HepG2 (cell line): ENCODE results near the gene VPS13C. TPM values are rescaled to one million over a fixed set of nuclear protein-coding genes. Genes with fewer than 3 reads are reported as not detected.

Experiments
- ATAC-seq: fragments of 200-7000 bp; cut with Tn5 transposase; 3 replicates; pipeline ENCODE4 v1.9.1; 2020; ENCODE audit warnings: mild to moderate bottlenecking, moderate library complexity
- BruUV-seq: library from RNA; stranded (reverse); fragments of 400-500 nt; replicated peaks from 2 replicates; lab custom pipeline; 2021; lab: Mats Ljungman, UMichigan
- CTCF ChIA-PET: fragments of 300-600 bp; formaldehyde crosslinking; extraction: SDS; loops from one replicate; lab custom pipeline; 2021; ENCODE audit warnings: low total read pairs, inconsistent platforms, low intra/inter-chr PET ratio; lab: Yijun Ruan, JAX
- POLR2A ChIA-PET: fragments of 350-600 bp; sonication (Branson Sonifier 250); formaldehyde crosslinking; loops from one replicate; lab custom pipeline; 2020; ENCODE audit warnings: antibody characterized with exemption, inconsistent platforms; lab: Yijun Ruan, JAX
- DNase-seq: peaks from one replicate; pipeline ENCODE4 v3.0.0-alpha.2; 2015; ENCODE audit warnings: low spot score
- FAIRE-seq: peaks from 3 replicates; lab custom pipeline; 2011; peaks lifted over from hg19 to GRCh38; lab: Jason Lieb, UNC
- H2AFZ ChIP-seq: one replicate; pipeline ENCODE4 v1.6.1; 2011; ENCODE audit warnings: low read length, inconsistent platforms
- H3K27ac ChIP-seq: fragments of 300-600 bp; 3 replicates; pipeline ENCODE4 v1.8.0; 2011; ENCODE audit warnings: mixed run types, mild to moderate bottlenecking, mixed read lengths, low read length, inconsistent platforms; ENCODE audit not compliant: insufficient read depth; ENCODE audit errors: extremely low read length
- H3K27me3 ChIP-seq, 2 experiments: fragments of 200-600 bp in 1 of 2; 2 replicates in 1 of 2; 3 replicates in 1 of 2; pipeline versions ENCODE4 v1.6.0 to v1.8.0; 2011; ENCODE audit warnings: low read length in 2 of 2, mild to moderate bottlenecking in 2 of 2, moderate library complexity in 2 of 2, inconsistent platforms in 1 of 2; ENCODE audit not compliant: insufficient read depth in 2 of 2, control insufficient read depth in 1 of 2
- H3K36me3 ChIP-seq, 2 experiments: fragments of 200-600 bp in 1 of 2; replicated peaks in 1 of 2; 2 replicates in 1 of 2; 3 replicates in 1 of 2; pipeline versions ENCODE4 v1.5.1 to v1.8.0; 2011; ENCODE audit warnings: low read length in 2 of 2, inconsistent platforms in 1 of 2; ENCODE audit not compliant: insufficient read depth in 2 of 2, control insufficient read depth in 1 of 2
- H3K4me1 ChIP-seq: 2 replicates; pipeline ENCODE4 v1.5.1; 2012; ENCODE audit warnings: low read length, inconsistent platforms; ENCODE audit not compliant: insufficient read depth
- H3K4me2 ChIP-seq: 2 replicates; pipeline ENCODE4 v1.6.0; 2011; ENCODE audit warnings: low read depth, low read length, inconsistent platforms
- H3K4me3 ChIP-seq, 3 experiments: fragments of 200-600 bp in 1 of 3; sonication (generic), shearing (Covaris generic) in 1 of 3; replicated peaks in 1 of 3; 2 replicates each; pipeline ENCODE4 v1.5.1; 2011 to 2016; ENCODE audit warnings: low read length in 3 of 3, inconsistent platforms in 2 of 3, low read depth in 2 of 3, mild to moderate bottlenecking in 2 of 3, control low read depth in 1 of 3, mixed read lengths in 1 of 3; ENCODE audit not compliant: insufficient read depth in 1 of 3
- H3K79me2 ChIP-seq: one replicate; pipeline ENCODE4 v1.6.1; 2011; ENCODE audit warnings: low read length, inconsistent platforms; ENCODE audit not compliant: insufficient read depth
- H3K9ac ChIP-seq: 2 replicates; pipeline ENCODE4 v1.6.0; 2011; ENCODE audit warnings: mild to moderate bottlenecking, low read depth, low read length, inconsistent platforms; ENCODE audit not compliant: insufficient read depth
- H3K9me3 ChIP-seq: 2 replicates; pipeline ENCODE4 v1.5.1; 2012; ENCODE audit warnings: mild to moderate bottlenecking, low read length
- H4K20me1 ChIP-seq: 2 replicates; pipeline ENCODE4 v1.6.0; 2011; ENCODE audit warnings: inconsistent platforms, mild to moderate bottlenecking, low read length, moderate library complexity; ENCODE audit not compliant: insufficient read depth
- AGO2 ChIP-seq: fragments of 200-400 bp; formaldehyde crosslinking; optimal IDR thresholded peaks from 2 replicates; pipeline ENCODE3; 2017; ENCODE audit warnings: mild to moderate bottlenecking, low read depth, low read length, moderate library complexity
- AKAP8 ChIP-seq: sonication (generic); formaldehyde crosslinking; IDR thresholded peaks from 2 replicates; pipeline ENCODE4 v1.5.1; 2020; ENCODE audit warnings: mild to moderate bottlenecking, missing genetic modification reagents
- ATF3 ChIP-seq: sonication (generic); formaldehyde crosslinking; IDR thresholded peaks from 2 replicates; pipeline ENCODE4 v1.4.0; 2020; ENCODE audit warnings: missing genetic modification reagents
- ELF4 ChIP-seq: sonication (generic); formaldehyde crosslinking; IDR thresholded peaks from 2 replicates; pipeline ENCODE4 v1.5.0; 2020; ENCODE audit warnings: missing genetic modification reagents, mild to moderate bottlenecking, moderate library complexity, borderline replicate concordance
- HNF4A ChIP-seq: sonication (generic); formaldehyde crosslinking; IDR thresholded peaks from 2 replicates; pipeline ENCODE4 v1.4.0; 2020; ENCODE audit warnings: missing genetic modification reagents
- KLF12 ChIP-seq: sonication (generic); formaldehyde crosslinking; IDR thresholded peaks from 2 replicates; pipeline ENCODE4 v1.4.0; 2020; ENCODE audit warnings: missing genetic modification reagents, borderline replicate concordance
- MAFK ChIP-seq, 2 experiments: IDR thresholded peaks in 1 of 2; conservative IDR thresholded peaks in 1 of 2; 2 replicates each; pipeline ENCODE4 v1.6.1; 2011; ENCODE audit warnings: improper control_type of control experiment in 2 of 2, low read length in 2 of 2
- NR2F6 ChIP-seq, 2 experiments: IDR thresholded peaks; 2 replicates each; pipeline ENCODE4 v1.6.1; 2016; ENCODE audit warnings: antibody characterized with exemption in 1 of 2, mild to moderate bottlenecking in 1 of 2
- SMARCC2 ChIP-seq: fragments of 450-650 bp; IDR thresholded peaks from 2 replicates; pipeline ENCODE4 v1.6.1; 2017; ENCODE audit warnings: antibody characterized with exemption, mild to moderate bottlenecking
- USF2 ChIP-seq, 2 experiments: sonication (generic) in 1 of 2; formaldehyde crosslinking in 1 of 2; IDR thresholded peaks; 2 replicates each; pipeline versions ENCODE4 v1.5.1 to v1.6.1; 2011 to 2020; ENCODE audit warnings: borderline replicate concordance in 1 of 2, low read depth in 1 of 2, low read length in 1 of 2, mild to moderate bottlenecking in 1 of 2, missing genetic modification reagents in 1 of 2, moderate library complexity in 1 of 2
- ZNF367 ChIP-seq: sonication (generic); formaldehyde crosslinking; IDR thresholded peaks from 2 replicates; pipeline ENCODE4 v1.4.0; 2020; ENCODE audit warnings: missing genetic modification reagents, borderline replicate concordance
- ZNF567 ChIP-seq: sonication (generic); formaldehyde crosslinking; IDR thresholded peaks from 2 replicates; pipeline ENCODE4 v1.8.1; 2023; ENCODE audit warnings: mild to moderate bottlenecking, missing genetic modification reagents, borderline replicate concordance
- ZNF749 ChIP-seq: sonication (generic); formaldehyde crosslinking; IDR thresholded peaks from 2 replicates; pipeline ENCODE4 v1.8.0; 2022; ENCODE audit warnings: mild to moderate bottlenecking, missing genetic modification reagents, moderate library complexity, borderline replicate concordance
- WGBS: methylation state at CpG from one replicate; pipeline ENCODE4 v1.1.6; 2017; ENCODE audit warnings: low lambda C conversion rate; 5-methylcytosine and 5-hydroxymethylcytosine counted together
- in situ Hi-C: cut with HindIII; loops from 2 replicates; pipeline ENCODE4 v1.10.0; 2017; ENCODE audit warnings: low pct_unique_long_range_greater_than_20kb; ENCODE audit not compliant: extremely low pct_ligation_motif_present
- intact Hi-C: fragments of 100-400 bp; cut with micrococcal nuclease; formaldehyde crosslinking; loops from one replicate; pipeline ENCODE4 v1.10.0; 2022; ENCODE audit not compliant: unreplicated experiment
- polyA plus RNA-seq, 8 experiments: library from polyadenylated mRNA; depleted of rRNA in 3 of 8; stranded (reverse) in 7 of 8; unstranded in 1 of 8; fragments of >200 nt; fragmentation: Illumina TruSeq in 4 of 8; extraction: Trizol in 4 of 8; gene quantifications; 2 replicates each; pipeline versions ENCODE4 v1.2.1 to v1.2.3, GENCODE V29; 2011 to 2016; ENCODE audit warnings: low read depth in 4 of 8, missing spikeins in 1 of 8, mixed read lengths in 1 of 8; ENCODE audit not compliant: insufficient read depth in 1 of 8
- total RNA-seq, 5 experiments: library from RNA; depleted of rRNA; stranded (reverse); fragments of >200 nt; fragmentation: Illumina TruSeq; extraction: Trizol; gene quantifications; 2 replicates each; pipeline ENCODE4 v1.2.3, GENCODE V29; 2016; ENCODE audit warnings: low read depth in 1 of 5
- TF ChIP-seq, protein P1 (sequence below): sonication (generic); formaldehyde crosslinking; IDR thresholded peaks from 2 replicates; pipeline ENCODE4 v1.9.0; 2022; ENCODE audit warnings: low read depth, missing genetic modification reagents
- TF ChIP-seq, protein P2 (sequence below): sonication (generic); formaldehyde crosslinking; conservative IDR thresholded peaks from 2 replicates; pipeline ENCODE4 v1.4.0; 2020; ENCODE audit warnings: mild to moderate bottlenecking, missing genetic modification reagents, moderate library complexity

Gene VPS13C
- total and polyA plus RNA-seq, 2 of the 13 experiments (the other 11 are each of a cell fraction or from before 2014, with no cell fraction given), result 10.9 to 26.8 TPM

DNA sequence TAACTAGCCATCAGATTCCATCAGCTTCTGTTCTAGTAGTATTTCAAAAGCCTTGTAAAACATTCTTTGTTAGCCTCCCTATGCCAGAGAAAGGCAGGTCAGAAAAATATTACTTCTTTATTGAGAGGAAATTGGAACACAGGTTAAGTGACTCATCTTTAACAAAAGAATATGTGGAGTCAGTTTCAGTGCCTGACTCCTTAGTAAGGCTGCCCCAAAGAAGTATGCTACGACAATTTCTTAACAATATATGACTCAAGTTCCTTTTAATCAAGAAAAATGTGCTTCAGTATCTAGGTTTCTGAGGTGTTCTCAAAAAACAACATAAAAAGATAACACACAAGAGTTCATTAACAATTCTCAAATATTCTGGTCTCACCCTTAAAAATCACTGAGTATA is 139.2 kb downstream of the VPS13C start:
- Histone ChIP-seq H3K9me3 (no peaks in the 10 kb centered on the region), H3K9ac (no peak overlapping the region), H3K27ac (no peak overlapping the region), H3K27me3 (no peaks in the 10 kb centered on the region), H3K4me3 (no peak overlapping the region), H4K20me1 (no peaks in the 10 kb centered on the region), H3K36me3 (peaks cover 5 to 28% of the 10 kb centered on the region in 2 experiments), H3K4me1 (no peaks in the 10 kb centered on the region), H3K4me2 (no peak overlapping the region), H3K79me2 (no peaks in the 10 kb centered on the region), H2AFZ (no peak overlapping the region)
- intact Hi-C loops, result no loop called here
- no TSS peak for BruUV-seq
- ChIA-PET POLR2A (no interaction called here), CTCF (no interaction called here)
- FAIRE-seq (no peak), ATAC-seq (no peak), DNase-seq (no peak)
- 97% methylated on average over 1 of the region's 1 CpG for WGBS
- in situ Hi-C loops, result no loop called here
- TF ChIP-seq NR2F6 (IDR thresholded peaks at IDR 0.05), result no peak
- no peak for TF ChIP-seq NR2F6 (CRISPR knock-in tag; IDR thresholded peaks at IDR 0.05)
- TF ChIP-seq SMARCC2, result no peak
- TF ChIP-seq MAFK (conservative IDR thresholded peaks at IDR 0.05 in 1 of 2, IDR thresholded peaks at IDR 0.05 in 1 of 2; ENCODE audit: low read length in 2 of 2), result no peak
- TF ChIP-seq AKAP8 (CRISPR knock-in tag), result no peak
- TF ChIP-seq, protein P1, sequence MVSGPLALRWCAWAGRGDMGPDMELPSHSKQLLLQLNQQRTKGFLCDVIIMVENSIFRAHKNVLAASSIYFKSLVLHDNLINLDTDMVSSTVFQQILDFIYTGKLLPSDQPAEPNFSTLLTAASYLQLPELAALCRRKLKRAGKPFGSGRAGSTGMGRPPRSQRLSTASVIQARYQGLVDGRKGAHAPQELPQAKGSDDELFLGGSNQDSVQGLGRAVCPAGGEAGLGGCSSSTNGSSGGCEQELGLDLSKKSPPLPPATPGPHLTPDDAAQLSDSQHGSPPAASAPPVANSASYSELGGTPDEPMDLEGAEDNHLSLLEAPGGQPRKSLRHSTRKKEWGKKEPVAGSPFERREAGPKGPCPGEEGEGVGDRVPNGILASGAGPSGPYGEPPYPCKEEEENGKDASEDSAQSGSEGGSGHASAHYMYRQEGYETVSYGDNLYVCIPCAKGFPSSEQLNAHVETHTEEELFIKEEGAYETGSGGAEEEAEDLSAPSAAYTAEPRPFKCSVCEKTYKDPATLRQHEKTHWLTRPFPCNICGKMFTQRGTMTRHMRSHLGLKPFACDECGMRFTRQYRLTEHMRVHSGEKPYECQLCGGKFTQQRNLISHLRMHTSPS (CRISPR knock-in tag), result no peak
- TF ChIP-seq KLF12 (CRISPR knock-in tag), result no peak
- no peak for TF ChIP-seq ZNF367 (CRISPR knock-in tag)
- no peak for TF ChIP-seq ATF3 (CRISPR knock-in tag)
- TF ChIP-seq USF2 (IDR thresholded peaks at IDR 0.05; ENCODE audit: low read depth, low read length), result no peak
- no peak for TF ChIP-seq USF2 (CRISPR knock-in tag; IDR thresholded peaks at IDR 0.05; ENCODE audit: borderline replicate concordance)
- TF ChIP-seq, protein P2, sequence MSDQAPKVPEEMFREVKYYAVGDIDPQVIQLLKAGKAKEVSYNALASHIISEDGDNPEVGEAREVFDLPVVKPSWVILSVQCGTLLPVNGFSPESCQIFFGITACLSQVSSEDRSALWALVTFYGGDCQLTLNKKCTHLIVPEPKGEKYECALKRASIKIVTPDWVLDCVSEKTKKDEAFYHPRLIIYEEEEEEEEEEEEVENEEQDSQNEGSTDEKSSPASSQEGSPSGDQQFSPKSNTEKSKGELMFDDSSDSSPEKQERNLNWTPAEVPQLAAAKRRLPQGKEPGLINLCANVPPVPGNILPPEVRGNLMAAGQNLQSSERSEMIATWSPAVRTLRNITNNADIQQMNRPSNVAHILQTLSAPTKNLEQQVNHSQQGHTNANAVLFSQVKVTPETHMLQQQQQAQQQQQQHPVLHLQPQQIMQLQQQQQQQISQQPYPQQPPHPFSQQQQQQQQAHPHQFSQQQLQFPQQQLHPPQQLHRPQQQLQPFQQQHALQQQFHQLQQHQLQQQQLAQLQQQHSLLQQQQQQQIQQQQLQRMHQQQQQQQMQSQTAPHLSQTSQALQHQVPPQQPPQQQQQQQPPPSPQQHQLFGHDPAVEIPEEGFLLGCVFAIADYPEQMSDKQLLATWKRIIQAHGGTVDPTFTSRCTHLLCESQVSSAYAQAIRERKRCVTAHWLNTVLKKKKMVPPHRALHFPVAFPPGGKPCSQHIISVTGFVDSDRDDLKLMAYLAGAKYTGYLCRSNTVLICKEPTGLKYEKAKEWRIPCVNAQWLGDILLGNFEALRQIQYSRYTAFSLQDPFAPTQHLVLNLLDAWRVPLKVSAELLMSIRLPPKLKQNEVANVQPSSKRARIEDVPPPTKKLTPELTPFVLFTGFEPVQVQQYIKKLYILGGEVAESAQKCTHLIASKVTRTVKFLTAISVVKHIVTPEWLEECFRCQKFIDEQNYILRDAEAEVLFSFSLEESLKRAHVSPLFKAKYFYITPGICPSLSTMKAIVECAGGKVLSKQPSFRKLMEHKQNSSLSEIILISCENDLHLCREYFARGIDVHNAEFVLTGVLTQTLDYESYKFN (CRISPR knock-in tag), result no peak
- no peak for TF ChIP-seq ELF4 (CRISPR knock-in tag)
- no peak for TF ChIP-seq HNF4A (CRISPR knock-in tag)
- TF ChIP-seq ZNF567 (CRISPR knock-in tag), result no peak
- TF ChIP-seq ZNF749 (CRISPR knock-in tag), result no peak
- TF ChIP-seq AGO2, result no peak
